ENCODE results near the gene FOXN3.
A peak's percentile ranks its signal among the peaks of the same experiment; 100 is the strongest.

The FOXN3 gene, protein sequence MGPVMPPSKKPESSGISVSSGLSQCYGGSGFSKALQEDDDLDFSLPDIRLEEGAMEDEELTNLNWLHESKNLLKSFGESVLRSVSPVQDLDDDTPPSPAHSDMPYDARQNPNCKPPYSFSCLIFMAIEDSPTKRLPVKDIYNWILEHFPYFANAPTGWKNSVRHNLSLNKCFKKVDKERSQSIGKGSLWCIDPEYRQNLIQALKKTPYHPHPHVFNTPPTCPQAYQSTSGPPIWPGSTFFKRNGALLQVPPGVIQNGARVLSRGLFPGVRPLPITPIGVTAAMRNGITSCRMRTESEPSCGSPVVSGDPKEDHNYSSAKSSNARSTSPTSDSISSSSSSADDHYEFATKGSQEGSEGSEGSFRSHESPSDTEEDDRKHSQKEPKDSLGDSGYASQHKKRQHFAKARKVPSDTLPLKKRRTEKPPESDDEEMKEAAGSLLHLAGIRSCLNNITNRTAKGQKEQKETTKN

DNA sequence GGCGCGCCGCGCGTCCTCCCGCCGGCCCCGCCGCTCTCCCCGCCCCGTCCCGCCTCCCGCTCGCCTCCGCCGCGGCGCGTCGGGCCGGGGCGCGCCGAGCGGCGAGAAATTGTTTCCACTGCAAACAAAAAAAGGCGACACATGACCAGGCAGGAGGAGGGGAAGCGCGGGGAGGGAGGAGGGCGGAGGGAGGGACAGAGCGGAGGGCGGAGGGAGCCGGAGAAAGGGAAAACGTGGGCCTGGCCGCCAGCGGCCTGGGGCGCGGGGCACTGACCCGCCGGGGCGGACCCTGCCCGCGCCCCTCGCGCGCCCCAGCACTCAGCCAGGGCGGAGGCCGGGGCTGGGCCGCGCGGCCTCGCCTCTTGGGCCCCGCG, at the start of gene FOXN3:
FOXN3 (minus strand) TSS at position 143 of the 374 bp plus-strand sequence. CDS start 4,757 bp downstream, outside the sequence.
- peak; percentile 72 for DNase-seq (ENCODE audit: low read depth, low spot score)

DNA sequence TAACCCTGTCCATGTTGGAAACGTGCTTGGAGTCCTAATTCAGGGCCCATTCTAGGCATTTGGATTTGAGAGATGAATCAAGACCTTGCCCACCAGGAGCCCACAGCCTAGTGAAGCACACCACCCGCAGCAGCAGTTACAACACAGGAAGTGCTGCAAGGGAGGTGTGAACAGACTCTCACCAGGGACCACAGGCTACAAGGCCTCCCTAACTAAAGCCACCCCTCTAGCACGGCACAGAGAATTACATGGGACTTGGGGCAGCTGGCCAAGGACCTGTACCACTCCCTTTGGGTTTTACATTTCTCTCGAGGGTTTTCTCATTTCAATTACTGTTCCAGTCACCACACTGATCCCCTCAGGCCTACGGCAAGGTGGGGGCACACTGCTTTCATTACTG, 49.5 kb upstream of the FOXN3 start:
- DNase-seq (ENCODE audit: low read depth, low spot score) = no peak

DNA sequence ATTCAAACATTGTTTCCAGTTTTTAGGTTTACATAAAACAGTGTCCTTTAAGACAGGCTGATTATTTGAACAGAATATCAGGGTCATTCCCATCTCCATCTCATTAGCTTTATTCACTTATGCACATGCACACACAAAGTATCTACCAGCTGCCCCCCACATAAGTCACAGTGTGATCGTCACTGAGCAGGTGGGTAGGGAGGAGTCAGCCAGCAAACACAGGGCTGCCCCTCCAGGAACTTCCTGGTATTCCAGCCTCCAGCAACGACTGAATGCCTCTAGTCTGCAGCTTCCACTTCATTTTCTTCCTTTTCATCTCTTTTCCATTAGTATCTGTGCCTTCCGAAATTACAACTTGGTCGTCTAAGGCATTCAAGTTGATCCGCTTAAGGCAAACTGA, 48.8 kb upstream of the FOXN3 start:
- no peak for DNase-seq (ENCODE audit: low read depth, low spot score)

DNA sequence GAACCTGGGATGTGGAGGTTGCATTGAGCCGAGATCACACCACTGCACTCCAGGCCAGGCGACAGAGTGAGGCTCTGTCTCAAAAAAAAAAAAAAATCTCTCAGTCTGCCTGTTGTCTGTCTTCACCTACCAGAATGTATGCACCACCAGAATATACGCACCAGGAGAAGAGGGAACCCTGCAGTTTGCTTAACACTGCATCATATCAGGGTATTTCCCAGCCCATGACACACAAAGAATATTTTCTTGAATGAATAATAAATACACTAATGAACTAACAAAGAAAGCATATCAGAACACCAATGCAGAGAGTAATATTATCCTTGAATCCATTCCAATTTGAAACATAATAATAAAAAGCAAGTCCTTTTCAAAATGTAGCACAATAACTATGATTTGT, 44.2 kb upstream of the FOXN3 start:
- no peak for DNase-seq (ENCODE audit: low read depth, low spot score)

DNA sequence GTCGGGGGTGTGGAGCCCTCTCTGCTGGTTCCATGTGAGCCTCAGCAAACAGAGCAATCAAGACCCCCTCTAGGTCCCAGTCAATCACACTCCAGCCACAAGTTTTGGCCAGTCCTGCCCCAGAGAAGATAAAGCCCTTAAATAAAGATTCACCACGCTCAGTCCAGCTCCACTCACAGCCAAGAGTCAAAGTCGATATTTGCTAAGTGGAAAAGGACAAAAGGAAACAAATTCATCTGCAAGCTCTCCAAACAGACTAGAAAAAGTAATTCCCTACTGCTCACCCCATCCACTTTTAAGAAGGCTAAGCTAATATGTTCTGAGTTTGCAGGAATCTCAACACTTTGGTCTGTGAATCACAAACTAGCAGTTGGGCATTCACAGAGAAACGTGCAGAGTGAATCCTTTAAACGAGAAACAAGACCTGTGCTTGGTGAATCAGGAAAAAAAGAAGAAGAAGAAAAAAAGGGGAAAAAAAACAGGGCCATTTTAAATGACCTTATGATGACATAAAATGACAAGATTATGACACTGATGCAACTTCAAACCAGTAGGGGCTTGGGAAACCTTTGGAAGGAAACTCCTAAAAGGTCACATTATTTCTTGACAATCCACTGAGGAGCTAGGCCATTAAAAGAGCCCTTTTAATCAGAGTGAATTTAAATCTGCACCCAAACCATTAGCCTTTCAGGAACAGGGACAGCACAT, 41.8 kb upstream of the FOXN3 start:
- DNase-seq (ENCODE audit: low read depth, low spot score) = no peak

DNA sequence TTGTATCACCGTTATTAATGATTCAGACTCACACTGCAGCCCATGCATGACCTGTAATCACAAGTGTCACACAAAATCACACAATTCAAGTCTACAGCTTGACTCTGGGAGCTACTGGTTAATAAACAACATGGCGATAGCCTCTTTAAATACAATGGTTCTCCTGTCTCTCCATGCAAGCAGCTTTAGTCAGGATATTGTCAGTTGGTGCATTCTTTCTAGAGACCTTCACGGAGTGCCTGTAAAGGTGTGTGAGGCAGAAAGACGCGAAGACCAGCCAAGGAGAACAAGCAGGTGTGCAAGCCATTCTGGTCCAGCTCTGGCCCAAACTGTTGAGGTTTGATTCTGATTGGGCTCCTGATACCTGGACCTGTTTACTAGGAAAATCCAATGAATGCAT, 40.0 kb upstream of the FOXN3 start:
- DNase-seq (ENCODE audit: low read depth, low spot score) = no peak

DNA sequence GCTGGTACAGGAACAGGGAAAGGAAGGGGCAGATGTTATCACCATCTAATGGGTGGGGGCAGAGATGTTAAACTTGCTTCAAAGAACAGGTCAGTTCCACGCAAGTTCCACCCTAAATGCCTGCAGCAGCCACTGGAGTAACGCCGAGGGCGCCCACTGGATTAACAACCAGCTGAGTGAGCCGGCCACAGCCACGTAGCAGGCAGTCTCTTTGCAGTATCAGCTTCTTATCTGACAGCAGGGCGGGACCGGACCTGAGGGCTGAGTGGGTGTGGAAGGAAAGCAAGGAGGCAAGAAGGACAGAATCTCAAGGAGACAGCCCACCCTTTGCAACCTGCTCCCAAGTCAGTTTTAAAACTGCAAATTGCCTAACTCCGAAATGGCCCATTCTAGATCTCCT, 38.4 kb upstream of the FOXN3 start:
- DNase-seq (ENCODE audit: low read depth, low spot score) = no peak

DNA sequence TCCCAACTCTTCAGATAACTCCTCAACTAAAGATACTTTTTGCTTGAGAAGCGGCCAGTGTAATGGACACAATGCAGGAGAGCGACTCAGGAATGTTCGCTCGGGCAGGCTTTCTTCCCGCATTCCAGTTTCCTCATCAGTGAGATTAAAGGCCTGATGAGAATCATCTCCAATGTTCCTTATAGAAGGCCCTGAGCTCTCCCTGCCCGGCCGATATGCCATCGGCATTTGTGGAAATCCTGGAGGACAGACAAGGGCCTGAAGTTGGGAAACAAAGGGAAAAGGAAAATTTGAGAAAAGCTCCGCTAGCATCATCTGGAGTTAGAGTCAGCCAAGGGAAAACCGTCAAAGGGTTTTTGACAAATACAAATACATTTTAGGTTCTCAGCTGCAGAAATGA, 38.0 kb upstream of the FOXN3 start:
- no peak for DNase-seq (ENCODE audit: low read depth, low spot score)

DNA sequence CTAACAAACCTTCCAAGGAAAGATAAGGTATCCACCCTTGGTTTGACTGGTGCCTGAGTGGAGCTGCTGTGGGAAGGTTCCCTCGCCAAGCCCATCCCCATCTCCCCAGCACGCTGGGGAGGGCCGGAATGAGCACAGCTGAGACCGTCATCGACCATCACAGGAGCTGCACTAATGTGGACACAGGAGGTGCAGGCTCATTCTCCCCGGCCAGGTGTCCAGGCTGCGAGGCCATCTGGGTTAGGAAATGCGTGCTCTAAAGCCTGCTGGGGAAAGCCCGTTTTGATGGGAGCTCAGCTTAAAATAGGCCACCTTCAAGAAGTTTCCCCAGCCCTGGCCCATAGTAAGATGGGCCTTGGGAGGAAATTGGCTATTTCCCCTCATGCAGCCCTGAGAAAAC, 35.2 kb upstream of the FOXN3 start:
- no peak for DNase-seq (ENCODE audit: low read depth, low spot score)

DNA sequence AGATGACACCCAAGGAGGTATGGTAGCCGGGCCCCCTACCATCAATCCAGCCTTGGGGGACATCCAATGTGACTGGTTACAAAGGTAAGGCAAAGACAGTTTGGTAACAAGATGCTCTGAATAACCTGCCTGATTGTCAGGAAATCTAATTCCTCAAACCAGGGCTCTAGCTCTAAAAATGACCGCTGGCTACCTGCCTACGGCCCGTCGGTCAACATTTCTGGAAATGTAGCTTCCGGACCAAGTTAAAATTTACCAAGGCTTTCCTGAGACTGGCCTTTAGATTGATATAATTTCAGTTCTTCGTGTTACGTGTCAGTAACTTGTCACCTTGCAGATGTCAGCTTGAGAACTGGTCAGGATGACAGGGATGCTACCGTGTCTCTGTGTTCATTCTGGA, 34.2 kb upstream of the FOXN3 start:
- DNase-seq (ENCODE audit: low read depth, low spot score) = no peak

DNA sequence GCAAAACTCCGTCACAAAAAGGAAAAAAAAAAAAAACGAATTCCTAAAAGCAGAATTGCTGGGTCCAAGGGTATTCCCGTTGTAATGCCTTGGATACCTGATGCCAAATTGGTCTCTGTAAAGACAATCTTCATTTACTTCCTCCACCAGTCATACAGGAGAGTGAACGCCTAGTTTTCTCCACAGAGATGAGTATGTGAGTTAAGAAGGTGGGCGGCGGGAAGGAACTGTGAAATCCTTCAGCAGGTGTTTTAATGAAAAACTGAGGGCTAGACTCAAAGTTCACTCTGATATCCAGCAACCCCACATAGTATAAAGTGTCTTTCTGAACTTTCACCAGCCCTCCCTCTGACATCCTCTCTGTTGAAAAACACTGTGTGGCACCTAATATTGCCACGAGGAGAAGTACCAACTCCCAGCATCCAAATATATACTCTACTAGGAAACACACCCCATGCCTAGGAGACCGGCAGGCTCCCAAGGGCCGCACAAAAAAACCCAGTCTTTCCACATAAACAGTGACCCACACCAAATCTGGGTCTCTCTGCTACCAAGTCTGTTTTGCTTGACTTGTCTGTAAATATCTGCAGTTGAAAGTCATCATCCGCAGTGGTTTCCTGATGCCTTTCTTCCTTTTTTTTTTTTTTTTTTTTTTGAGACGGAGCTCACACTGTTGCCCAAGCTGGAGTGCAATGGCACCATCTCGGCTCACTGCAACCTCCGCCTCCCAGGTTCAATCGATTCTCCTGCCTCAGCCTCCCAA, 30.3 kb upstream of the FOXN3 start:
- DNase-seq (ENCODE audit: low read depth, low spot score) = no peak

DNA sequence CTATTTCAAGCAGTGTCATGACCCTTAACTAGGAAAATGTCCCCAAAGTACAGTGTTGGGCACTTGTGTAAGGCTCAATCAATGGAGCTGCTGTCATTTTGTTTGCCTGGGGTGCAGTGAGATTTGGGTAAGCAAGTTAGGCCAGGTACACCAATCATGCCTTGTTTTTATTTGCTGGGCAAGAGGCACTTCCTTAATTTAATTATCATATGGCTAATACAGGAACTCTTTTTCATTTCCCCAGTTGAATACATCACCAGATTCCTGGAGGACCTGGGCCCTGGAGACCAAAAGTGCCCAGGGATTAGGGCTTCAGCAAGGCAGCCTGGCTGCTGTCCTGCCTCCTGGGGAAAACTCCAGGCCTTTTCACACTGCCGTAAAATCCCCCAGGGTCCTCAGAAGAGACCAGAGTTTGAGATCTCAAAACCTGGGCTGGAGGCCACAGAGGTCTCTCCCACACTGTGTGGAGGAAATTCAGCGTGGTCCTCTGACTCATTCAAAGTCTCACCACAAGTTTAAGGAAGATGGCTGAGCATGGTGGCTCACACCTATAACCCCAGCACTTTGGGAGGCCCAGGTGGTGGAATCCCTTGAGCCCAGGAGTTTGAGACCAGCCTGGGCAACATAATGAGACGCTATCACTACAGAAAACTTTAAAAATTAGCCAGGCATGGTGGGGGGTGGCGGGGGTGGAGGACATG, 28.4 kb upstream of the FOXN3 start:
- DNase-seq (ENCODE audit: low read depth, low spot score) = no peak

DNA sequence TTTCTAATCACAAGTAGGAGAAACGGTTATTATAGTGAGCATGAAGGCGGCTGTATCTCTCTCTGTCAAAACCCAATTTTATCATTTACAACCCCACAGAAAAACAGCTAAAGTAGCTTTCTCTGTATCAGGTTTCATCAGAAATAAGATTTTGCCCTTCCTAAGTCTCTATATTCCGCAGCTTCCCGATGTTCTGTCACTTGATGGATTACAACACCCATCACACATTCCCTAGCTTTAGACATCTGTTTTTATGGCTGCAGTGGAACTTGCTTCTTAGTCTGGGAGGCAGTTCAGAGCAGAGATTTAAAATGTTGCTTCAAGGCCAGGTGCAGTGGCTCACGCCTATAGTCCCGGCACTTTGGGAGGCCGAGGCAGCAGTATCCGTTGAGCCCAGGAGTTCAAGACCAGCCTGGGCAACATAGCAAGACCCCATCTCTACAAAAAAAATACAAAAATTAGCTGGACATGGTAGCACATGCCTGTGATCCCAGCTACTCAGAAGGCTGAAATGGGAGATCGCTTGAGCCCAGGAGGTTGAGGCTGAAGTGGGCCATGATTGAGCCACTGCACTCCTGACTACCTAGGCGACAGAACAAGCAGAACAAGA, 27.6 kb upstream of the FOXN3 start:
- no peak for DNase-seq (ENCODE audit: low read depth, low spot score)

DNA sequence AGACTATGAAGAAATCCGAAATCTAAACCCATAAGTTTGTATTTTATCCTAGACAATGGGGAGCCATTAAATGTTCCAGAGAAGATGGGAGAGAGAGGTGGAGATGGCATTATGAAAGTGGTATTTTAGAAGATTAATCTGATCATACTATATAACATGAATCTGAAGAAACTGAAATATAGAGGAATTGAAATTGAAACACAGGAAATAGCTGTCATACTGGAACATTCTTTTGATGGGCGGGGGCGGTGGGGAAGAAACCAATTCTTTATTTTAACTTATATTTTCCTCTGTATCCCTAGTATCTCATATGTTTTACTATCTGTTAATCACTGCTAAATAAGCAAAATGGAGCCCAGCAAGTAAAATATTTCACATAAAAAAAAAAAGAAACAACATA, 27.0 kb upstream of the FOXN3 start:
- no peak for DNase-seq (ENCODE audit: low read depth, low spot score)

DNA sequence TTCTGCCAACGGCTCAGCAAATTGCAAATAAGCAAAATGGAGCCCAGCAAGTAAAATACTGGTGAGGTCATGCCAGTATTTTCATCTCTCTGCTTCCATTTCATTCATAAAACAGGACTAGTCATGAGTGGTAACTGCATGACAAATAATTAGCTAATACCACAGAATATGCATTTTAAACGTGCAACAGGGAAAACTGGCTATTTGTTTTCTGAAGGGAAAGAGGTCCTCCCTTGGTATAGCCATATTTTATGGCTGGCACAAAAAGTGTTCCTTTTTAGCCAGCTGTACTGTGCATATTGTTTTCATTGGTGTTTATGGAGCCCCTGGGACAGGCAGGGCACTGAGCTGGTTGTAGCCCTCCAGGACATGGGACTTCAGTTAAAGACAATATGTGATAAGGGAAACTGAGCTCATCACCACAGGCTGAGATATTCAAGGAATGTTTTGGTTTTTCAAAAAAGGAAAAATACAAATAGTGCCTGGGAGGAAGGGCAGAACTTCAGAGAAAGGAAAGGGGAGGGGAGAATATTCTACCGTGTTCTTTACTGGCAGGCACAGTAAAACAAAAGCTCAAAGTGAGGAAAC, 26.1 kb upstream of the FOXN3 start:
- DNase-seq (ENCODE audit: low read depth, low spot score) = no peak

DNA sequence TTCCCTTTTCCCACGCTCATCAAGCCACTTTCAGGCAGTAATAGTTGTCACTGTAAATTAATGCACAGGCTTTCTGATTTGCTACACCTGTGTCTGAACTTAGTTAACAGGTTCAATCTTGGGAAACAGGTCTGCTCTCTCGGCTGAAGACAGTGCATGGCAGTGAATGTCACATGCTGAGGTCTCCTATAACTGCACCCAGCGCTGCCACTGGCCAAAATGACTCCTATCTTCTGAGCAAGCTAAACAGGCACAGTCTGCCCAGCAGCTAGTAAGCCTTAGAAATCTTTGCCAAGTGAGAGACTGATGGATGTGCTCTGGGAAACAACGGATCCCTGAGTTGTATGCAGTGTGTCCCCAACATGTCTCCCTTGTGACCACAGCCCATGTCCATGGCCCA, 25.2 kb upstream of the FOXN3 start:
- DNase-seq (ENCODE audit: low read depth, low spot score) = no peak

DNA sequence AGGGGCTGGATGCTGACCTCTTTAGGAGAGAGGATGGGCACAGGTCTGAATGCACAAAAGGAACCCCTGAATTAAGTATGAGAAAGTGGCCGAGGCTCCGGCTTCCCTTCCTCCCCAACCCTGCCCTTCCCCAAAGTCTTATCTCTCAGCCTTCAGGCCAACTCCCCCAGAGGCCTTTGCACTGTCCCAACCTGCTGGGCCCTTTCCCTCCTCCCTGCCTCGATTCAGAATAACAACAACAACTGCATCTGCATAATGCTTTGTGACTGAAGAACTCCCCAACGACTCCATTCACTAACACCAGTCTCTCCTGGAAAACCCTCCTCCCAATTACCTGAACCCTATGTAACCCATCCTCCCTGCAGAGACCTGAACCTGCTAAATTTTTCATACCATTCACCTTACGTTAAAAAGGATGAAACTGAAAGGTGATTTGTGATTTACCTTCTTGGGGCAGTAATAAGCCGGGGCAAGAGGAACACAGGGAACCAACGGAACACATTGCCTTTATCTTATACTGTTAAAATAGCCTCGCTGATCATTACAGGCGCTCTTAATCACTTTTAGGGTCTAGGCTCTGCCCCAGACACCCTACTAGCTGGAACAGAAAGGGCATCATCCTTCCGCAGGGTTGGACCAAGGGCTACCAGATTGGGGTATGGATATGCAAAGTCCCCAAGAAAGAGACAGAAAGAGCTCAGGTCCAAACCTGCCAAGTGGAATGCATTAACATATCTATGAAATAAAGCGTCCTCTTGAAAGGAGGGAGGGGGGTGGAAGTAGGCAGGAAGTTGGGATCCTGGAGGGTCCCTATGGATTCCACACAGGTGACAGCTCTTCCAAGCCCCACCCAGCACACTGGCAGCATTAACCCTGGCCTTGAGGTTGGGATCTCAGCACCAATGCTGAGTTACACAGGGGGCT, 24.2 kb upstream of the FOXN3 start:
- no peak for DNase-seq (ENCODE audit: low read depth, low spot score)

DNA sequence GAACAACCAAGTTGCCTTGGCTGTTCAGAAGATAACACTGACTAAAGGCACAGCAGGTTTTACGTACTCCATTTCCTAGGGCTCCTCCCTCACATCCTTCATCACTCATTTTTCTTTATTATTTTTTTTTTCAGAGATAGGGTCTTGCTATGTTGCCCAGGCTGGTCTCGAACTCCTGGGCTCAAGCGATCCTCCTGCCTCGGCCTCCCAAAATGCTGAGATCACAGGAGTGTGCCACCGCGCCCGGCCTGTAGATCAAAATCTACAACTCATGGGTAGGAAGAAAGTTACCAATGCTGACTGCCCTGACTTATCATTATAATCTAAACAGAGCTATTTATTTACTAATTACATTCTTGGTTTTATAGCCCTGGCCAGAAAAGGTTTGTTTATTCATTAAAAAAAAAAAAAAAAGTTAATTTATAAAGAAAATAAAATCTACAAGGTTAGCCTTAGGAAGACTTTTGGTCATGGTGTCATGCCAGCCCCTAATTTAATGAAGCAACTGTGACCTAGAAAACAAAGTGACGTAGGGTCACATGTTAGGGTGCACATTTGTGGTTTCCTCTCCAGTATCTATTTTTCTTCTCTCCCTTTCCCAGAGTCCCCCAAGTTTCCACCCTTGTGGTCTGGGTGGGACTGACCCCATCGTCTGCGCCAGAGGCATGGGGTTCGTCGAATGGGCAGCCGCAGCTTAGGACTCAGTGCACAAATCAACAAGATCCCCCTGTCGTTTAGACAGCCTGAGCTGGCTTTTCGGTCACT, 19.0 kb upstream of the FOXN3 start:
- DNase-seq (ENCODE audit: low read depth, low spot score) = no peak

DNA sequence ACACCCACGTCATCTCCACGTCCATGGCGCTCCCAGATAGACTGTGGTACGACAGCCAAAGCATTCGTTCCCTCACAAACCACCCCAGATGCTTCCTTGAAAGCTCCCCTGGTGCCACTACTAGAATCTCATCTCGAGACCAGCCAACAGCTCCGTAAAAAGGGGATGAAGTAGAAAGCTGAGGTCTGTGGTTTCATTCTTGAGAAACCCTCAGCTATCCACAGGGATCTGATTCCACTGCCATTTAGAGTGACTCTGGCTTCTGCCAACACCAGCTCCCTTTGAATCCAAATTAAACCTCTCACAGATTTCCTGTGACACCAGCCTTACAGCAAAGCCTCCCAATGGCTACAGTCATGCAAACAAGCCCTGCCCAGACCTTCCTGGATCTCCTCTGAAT, 18.5 kb upstream of the FOXN3 start:
- DNase-seq (ENCODE audit: low read depth, low spot score) = no peak

All from activated CD4-positive, CD25-positive, alpha-beta regulatory T cell treated with anti-CD3 and anti-CD28 coated beads, Interleukin-2, amount 50 U/mL, for 16 hours (primary cell).